Mesendoderm (in vitro differentiated cells): ENCODE measurements around the gene ARL5A.

Experiments used
- DNase-seq: peaks from one replicate; pipeline ENCODE4 v3.0.0; 2013
- H2AK5ac ChIP-seq: 2 replicates; pipeline ENCODE4 v1.6.1; 2013; ENCODE audit warnings: low read length, inconsistent platforms
- H2BK120ac ChIP-seq: 2 replicates; pipeline ENCODE4 v1.6.1; 2013; ENCODE audit warnings: low read depth, mild to moderate bottlenecking, low read length, moderate library complexity, mixed read lengths
- H2BK15ac ChIP-seq: replicated peaks from 2 replicates; pipeline ENCODE4 v1.6.1; 2013; ENCODE audit warnings: low read depth, mild to moderate bottlenecking, moderate library complexity
- H2BK5ac ChIP-seq: 2 replicates; pipeline ENCODE4 v1.6.1; 2013; ENCODE audit warnings: low read length, inconsistent platforms
- H3K18ac ChIP-seq: 2 replicates; pipeline ENCODE4 v1.6.1; 2013; ENCODE audit warnings: mild to moderate bottlenecking, low read length, mixed read lengths
- H3K23ac ChIP-seq: one replicate; pipeline ENCODE4 v1.6.1; 2013; ENCODE audit warnings: low read length
- H3K27ac ChIP-seq: 2 replicates; pipeline ENCODE4 v1.5.1; 2013; ENCODE audit warnings: low read depth, mild to moderate bottlenecking, inconsistent platforms, low read length, moderate library complexity
- H3K27me3 ChIP-seq: 2 replicates; pipeline ENCODE4 v1.6.1; 2013; ENCODE audit warnings: low read length, control low read depth, mild to moderate bottlenecking, inconsistent platforms; ENCODE audit not compliant: insufficient read depth, poor library complexity
- H3K36me3 ChIP-seq: 2 replicates; pipeline ENCODE4 v1.6.1; 2013; ENCODE audit warnings: low read length, inconsistent platforms; ENCODE audit not compliant: control insufficient read depth, insufficient read depth
- H3K4ac ChIP-seq: one replicate; pipeline ENCODE4 v1.6.1; 2013; ENCODE audit warnings: low read depth, mild to moderate bottlenecking, low read length, moderate library complexity
- H3K4me1 ChIP-seq: 2 replicates; pipeline ENCODE4 v1.6.1; 2013; ENCODE audit warnings: low read depth, low read length, inconsistent platforms; ENCODE audit not compliant: control insufficient read depth
- H3K4me2 ChIP-seq: 2 replicates; pipeline ENCODE4 v1.6.1; 2013; ENCODE audit warnings: low read length
- H3K4me3 ChIP-seq: 2 replicates; pipeline ENCODE4 v1.5.1; 2013; ENCODE audit warnings: mild to moderate bottlenecking, low read length
- H3K56ac ChIP-seq: one replicate; pipeline ENCODE4 v1.6.1; 2013; ENCODE audit warnings: low read length
- H3K79me1 ChIP-seq: 2 replicates; pipeline ENCODE4 v1.6.1; 2013; ENCODE audit warnings: low read length, inconsistent platforms
- H3K79me2 ChIP-seq: 2 replicates; pipeline ENCODE4 v1.6.1; 2013; ENCODE audit warnings: mild to moderate bottlenecking, low read length; ENCODE audit not compliant: control insufficient read depth, insufficient read depth
- H3K9ac ChIP-seq: 2 replicates; pipeline ENCODE4 v1.6.1; 2013; ENCODE audit warnings: low read length, inconsistent platforms
- H4K5ac ChIP-seq: one replicate; pipeline ENCODE4 v1.6.1; 2013; ENCODE audit warnings: low read length
- H4K8ac ChIP-seq: one replicate; pipeline ENCODE4 v1.6.1; 2013; ENCODE audit warnings: low read depth, mild to moderate bottlenecking, control low read depth, low read length, moderate library complexity
- WGBS: extraction: QIAGEN DNeasy Blood & Tissue Kit; methylation state at CpG from one replicate; pipeline ENCODE4 v1.1.7; 2013; ENCODE audit warnings: low lambda C conversion rate, missing lambda C conversion rate; ENCODE audit not compliant: insufficient coverage; ENCODE audit errors: extremely low coverage; 5-methylcytosine and 5-hydroxymethylcytosine counted together

ARL5A gene

DNA sequence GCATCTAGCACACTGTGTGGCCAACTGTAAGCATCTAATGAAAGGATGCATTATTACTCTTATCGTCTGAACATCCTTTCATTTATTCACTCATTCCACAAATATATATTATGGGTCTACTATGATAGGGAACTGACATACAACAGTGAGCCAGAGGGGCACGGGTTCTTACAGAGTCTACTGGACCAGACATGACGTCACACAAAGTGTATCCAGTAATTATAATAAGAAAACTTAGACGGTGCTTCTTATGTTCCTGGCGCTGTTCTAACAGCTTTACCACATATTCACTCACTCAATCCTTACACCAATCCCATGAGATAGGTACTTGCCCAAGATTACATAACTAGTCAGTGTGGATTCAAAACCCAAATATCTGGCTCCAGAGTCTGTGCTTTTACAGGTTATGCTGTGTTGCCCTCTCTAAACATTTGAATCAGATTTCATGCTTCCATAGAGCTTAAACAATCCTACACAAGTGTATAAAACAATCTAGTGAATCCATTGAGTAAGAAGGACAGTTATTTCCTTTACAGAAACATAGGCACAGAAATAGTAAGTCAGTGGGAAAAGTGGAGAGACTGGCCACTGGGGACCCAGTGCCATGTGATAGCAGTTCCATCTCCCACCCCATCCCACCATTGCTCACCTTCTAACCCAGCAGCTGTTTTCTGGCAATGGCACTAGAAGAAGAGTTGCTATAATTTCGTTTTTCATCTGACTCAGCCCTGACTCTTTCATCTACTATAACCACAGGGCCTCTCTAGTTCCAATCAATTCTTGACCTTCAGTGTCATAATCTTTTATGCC lies 24.2 kb upstream of the ARL5A start:
- Histone ChIP-seq H4K5ac (no peak overlapping the region), H3K4me1 (no peaks in the 10 kb centered on the region), H3K79me1 (no peaks in the 10 kb centered on the region), H2BK120ac (no peak overlapping the region), H3K27ac (no peak overlapping the region), H3K56ac (no peak overlapping the region), H4K8ac (no peak overlapping the region), H2BK15ac (no peak overlapping the region), H3K27me3 (no peaks in the 10 kb centered on the region), H3K18ac (no peak overlapping the region), H2BK5ac (no peak overlapping the region), H3K4me3 (no peak overlapping the region), H3K79me2 (no peaks in the 10 kb centered on the region), H3K36me3 (no peaks in the 10 kb centered on the region), H3K23ac (no peak overlapping the region), H3K4me2 (no peak overlapping the region), H2AK5ac (no peak overlapping the region), H3K4ac (no peak overlapping the region), H3K9ac (no peak overlapping the region)
- no peak for DNase-seq
- WGBS = no CpG with 5 or more reads among the region's 6 CpGs

- no peaks in the 10 kb centered on the region for H3K27me3 ChIP-seq
- H3K79me2 ChIP-seq = no peaks in the 10 kb centered on the region
- no peak overlapping the region for H2BK120ac ChIP-seq
- no peak overlapping the region for H3K18ac ChIP-seq
- H3K9ac ChIP-seq = no peak overlapping the region
- no peak overlapping the region for H2BK15ac ChIP-seq
- WGBS = no CpG with 5 or more reads among the region's 3 CpGs
- H3K23ac ChIP-seq = no peak overlapping the region
- H3K4me2 ChIP-seq = no peak overlapping the region
- no peaks in the 10 kb centered on the region for H3K4me1 ChIP-seq
- no peak overlapping the region for H2BK5ac ChIP-seq
- no peak overlapping the region for H3K4me3 ChIP-seq
- no peak overlapping the region for H4K8ac ChIP-seq
- no peak overlapping the region for H3K27ac ChIP-seq
- H3K4ac ChIP-seq = no peak overlapping the region
- no peak overlapping the region for H3K56ac ChIP-seq
- no peak overlapping the region for H4K5ac ChIP-seq
- no peak for DNase-seq
- H3K79me1 ChIP-seq = no peaks in the 10 kb centered on the region
- H2AK5ac ChIP-seq = no peak overlapping the region
- no peaks in the 10 kb centered on the region for H3K36me3 ChIP-seq
Observed at GRCh38 chr2:151851761-151852160, 23.5 kb upstream of the ARL5A start.

- Histone ChIP-seq H2BK120ac (no peak overlapping the region), H3K23ac (no peak overlapping the region), H3K4me3 (no peak overlapping the region), H3K56ac (no peak overlapping the region), H4K8ac (no peak overlapping the region), H3K9ac (no peak overlapping the region), H3K27ac (no peak overlapping the region), H3K36me3 (no peaks in the 10 kb centered on the region), H3K79me2 (no peaks in the 10 kb centered on the region), H2AK5ac (no peak overlapping the region), H3K4me2 (no peak overlapping the region), H4K5ac (no peak overlapping the region), H3K4me1 (no peaks in the 10 kb centered on the region), H3K18ac (no peak overlapping the region), H3K4ac (no peak overlapping the region), H3K79me1 (no peaks in the 10 kb centered on the region), H2BK5ac (no peak overlapping the region), H2BK15ac (no peak overlapping the region), H3K27me3 (no peaks in the 10 kb centered on the region)
- no peak for DNase-seq
- WGBS = no CpG with 5 or more reads among the region's 4 CpGs
Observed at GRCh38 chr2:151849413-151850010, 21.3 kb upstream of the ARL5A start.

- Histone ChIP-seq H3K18ac (no peak overlapping the region), H3K23ac (no peak overlapping the region), H3K4me3 (no peak overlapping the region), H3K56ac (no peak overlapping the region), H3K79me1 (no peaks in the 10 kb centered on the region), H2AK5ac (no peak overlapping the region), H4K5ac (no peak overlapping the region), H3K9ac (no peak overlapping the region), H3K79me2 (no peaks in the 10 kb centered on the region), H3K4me2 (no peak overlapping the region), H3K27me3 (no peaks in the 10 kb centered on the region), H3K4me1 (no peaks in the 10 kb centered on the region), H4K8ac (no peak overlapping the region), H3K4ac (no peak overlapping the region), H2BK5ac (no peak overlapping the region), H2BK120ac (no peak overlapping the region), H3K27ac (no peak overlapping the region), H2BK15ac (no peak overlapping the region), H3K36me3 (no peaks in the 10 kb centered on the region)
- no peak for DNase-seq
- no CpG with 5 or more reads among the region's 2 CpGs for WGBS
Observed at GRCh38 chr2:151845884-151846283, 17.7 kb upstream of the ARL5A start.

DNA sequence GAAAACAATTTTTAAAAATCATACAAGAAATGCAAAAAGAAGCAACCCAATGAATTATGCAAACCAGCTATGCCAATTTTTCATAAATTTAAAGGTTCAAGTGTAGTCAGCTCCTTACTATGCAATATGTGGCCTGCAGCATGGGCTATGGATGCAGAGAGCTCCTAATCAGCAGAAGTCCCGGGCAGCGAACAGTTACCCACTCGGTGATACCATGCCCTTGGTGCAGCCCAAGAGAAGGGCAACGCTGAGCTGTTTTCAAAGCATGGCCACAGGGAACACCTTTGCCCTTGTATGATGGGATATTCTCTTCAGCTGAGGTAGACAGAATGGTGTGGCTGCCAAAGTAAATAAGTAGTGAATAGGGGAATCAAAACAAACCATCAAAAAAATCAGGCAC lies 17.3 kb upstream of the ARL5A start:
- no peak overlapping the region for H3K4me2 ChIP-seq
- no peak overlapping the region for H2BK120ac ChIP-seq
- no peak overlapping the region for H4K5ac ChIP-seq
- H3K4ac ChIP-seq = no peak overlapping the region
- no peak overlapping the region for H2BK15ac ChIP-seq
- H3K36me3 ChIP-seq = no peaks in the 10 kb centered on the region
- H2AK5ac ChIP-seq = no peak overlapping the region
- H3K27ac ChIP-seq = no peak overlapping the region
- no peak for DNase-seq
- no peak overlapping the region for H3K56ac ChIP-seq
- no peak overlapping the region for H3K23ac ChIP-seq
- H3K18ac ChIP-seq = no peak overlapping the region
- no peak overlapping the region for H3K9ac ChIP-seq
- no peaks in the 10 kb centered on the region for H3K79me1 ChIP-seq
- no peaks in the 10 kb centered on the region for H3K4me1 ChIP-seq
- H4K8ac ChIP-seq = no peak overlapping the region
- H3K4me3 ChIP-seq = no peak overlapping the region
- no CpG with 5 or more reads among the region's 4 CpGs for WGBS
- no peaks in the 10 kb centered on the region for H3K79me2 ChIP-seq
- H3K27me3 ChIP-seq = no peaks in the 10 kb centered on the region
- no peak overlapping the region for H2BK5ac ChIP-seq
